ENCODE results near the gene PITPNB. TPM values are rescaled to one million over a fixed set of nuclear protein-coding genes. Genes with fewer than 3 reads are reported as not detected.

The PITPNB gene
- total RNA-seq, 1 experiment from 2014 or later: 82.6 TPM

DNA sequence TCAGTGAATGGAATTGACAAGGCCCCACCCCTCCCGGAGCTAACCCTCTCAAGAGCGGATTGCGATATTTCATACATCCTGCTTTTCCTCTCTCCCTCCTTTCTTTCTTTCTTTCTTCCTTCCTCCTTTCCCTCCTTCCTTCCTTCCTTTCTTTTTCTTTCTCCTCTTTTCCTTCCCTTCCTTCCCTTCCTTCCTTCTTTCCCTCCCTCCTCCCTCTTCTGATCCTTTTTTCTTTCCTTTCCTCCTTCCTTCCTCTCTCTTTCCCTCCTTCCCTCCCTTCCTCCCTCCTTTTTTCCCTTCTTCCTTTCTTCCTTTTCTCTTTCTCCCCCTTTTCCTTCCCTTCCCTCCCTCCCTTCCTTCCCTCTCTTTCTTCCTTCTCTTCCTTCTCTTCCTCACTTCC lies 102.5 kb downstream of the PITPNB start (continued):
- TF ChIP-seq SP1 (IDR thresholded peaks at IDR 0.05; ENCODE audit: low read depth) (no peak), ZNF274 (IDR thresholded peaks at IDR 0.05; ENCODE audit: low read depth, low read length) (no peak), CBX3 (IDR thresholded peaks at IDR 0.05; ENCODE audit: low read depth) (no peak)

DNA sequence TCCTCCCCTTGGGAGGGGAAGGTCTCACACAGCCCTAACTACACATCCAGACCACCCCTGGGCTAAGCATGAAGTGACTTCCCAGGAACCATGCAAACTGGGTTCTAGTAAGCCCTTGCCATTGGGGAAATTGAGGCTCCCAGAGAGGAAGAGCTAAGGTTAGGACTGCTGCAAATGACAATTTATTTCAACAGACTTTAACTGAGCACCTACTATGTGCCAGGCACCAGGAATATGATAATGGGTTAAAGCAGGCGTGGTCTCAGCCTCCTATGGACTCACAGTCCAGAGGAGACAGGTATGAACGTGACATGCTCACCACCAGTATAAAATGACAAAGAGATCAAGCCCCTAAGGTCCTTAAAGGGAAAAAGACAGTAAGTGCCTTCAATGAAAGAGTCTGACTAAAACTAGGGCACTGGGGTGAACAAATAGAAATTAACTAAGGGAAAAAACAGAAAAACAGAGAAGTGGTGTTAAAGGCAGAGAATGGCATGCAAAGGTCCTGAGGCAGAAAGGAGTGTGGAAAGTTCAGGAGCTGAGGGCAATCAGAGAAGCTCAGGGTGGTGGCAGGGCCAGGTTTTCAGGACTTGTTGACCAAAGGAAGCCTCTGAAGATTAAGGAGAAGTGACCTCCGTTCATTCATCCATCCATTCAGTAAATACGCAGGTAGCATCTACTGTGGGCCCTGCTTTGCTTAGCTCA lies 103.1 kb downstream of the PITPNB start:
- RAD21 ChIA-PET (ENCODE audit: low non-redundant PET in 1 of 2, low total read pairs in 2 of 2, uncharacterized antibody in 2 of 2, unreplicated experiment in 2 of 2): no interaction called here
- POLR2A ChIA-PET: no interaction called here
- Histone ChIP-seq H3K4me3 (replicated peaks in 1 of 2; ENCODE audit: low read depth in 1 of 2, low read length in 2 of 2) (no peak overlapping the region), H3K9ac (ENCODE audit: low read length) (no peak overlapping the region), H3K27me3 (ENCODE audit: insufficient read depth, low read length) (no peaks in the 10 kb centered on the region), H3K4me2 (ENCODE audit: low read length) (no peak overlapping the region), H2AFZ (ENCODE audit: low read depth, low read length, poor library complexity, severe bottlenecking) (no peak overlapping the region), H3K79me2 (ENCODE audit: insufficient read depth, low read length) (no peaks in the 10 kb centered on the region), H4K20me1 (ENCODE audit: insufficient read depth) (no peaks in the 10 kb centered on the region), H3K9me3 (ENCODE audit: control insufficient read depth in 1 of 2, insufficient read depth in 1 of 2, low read depth in 1 of 2, low read length in 2 of 2) (no peaks in the 10 kb centered on the region), H3K9me2 (ENCODE audit: insufficient read depth) (no peaks in the 10 kb centered on the region), H3K4me1 (ENCODE audit: control insufficient read depth in 1 of 2, insufficient read depth in 2 of 2, low read length in 2 of 2) (no peaks in the 10 kb centered on the region), H3K27ac (ENCODE audit: low read depth, low read length) (no peak overlapping the region), H3K36me3 (ENCODE audit: control insufficient read depth in 1 of 2, insufficient read depth in 2 of 2, low read length in 2 of 2) (no peaks in the 10 kb centered on the region)
- CTCF ChIA-PET: no interaction called here
- no TSS peak for BruUV-seq (replicated peaks)
- no peak for DNase-seq (ENCODE audit: low read depth, low spot score)
- no peak for ATAC-seq
- TF ChIP-seq, protein P1, sequence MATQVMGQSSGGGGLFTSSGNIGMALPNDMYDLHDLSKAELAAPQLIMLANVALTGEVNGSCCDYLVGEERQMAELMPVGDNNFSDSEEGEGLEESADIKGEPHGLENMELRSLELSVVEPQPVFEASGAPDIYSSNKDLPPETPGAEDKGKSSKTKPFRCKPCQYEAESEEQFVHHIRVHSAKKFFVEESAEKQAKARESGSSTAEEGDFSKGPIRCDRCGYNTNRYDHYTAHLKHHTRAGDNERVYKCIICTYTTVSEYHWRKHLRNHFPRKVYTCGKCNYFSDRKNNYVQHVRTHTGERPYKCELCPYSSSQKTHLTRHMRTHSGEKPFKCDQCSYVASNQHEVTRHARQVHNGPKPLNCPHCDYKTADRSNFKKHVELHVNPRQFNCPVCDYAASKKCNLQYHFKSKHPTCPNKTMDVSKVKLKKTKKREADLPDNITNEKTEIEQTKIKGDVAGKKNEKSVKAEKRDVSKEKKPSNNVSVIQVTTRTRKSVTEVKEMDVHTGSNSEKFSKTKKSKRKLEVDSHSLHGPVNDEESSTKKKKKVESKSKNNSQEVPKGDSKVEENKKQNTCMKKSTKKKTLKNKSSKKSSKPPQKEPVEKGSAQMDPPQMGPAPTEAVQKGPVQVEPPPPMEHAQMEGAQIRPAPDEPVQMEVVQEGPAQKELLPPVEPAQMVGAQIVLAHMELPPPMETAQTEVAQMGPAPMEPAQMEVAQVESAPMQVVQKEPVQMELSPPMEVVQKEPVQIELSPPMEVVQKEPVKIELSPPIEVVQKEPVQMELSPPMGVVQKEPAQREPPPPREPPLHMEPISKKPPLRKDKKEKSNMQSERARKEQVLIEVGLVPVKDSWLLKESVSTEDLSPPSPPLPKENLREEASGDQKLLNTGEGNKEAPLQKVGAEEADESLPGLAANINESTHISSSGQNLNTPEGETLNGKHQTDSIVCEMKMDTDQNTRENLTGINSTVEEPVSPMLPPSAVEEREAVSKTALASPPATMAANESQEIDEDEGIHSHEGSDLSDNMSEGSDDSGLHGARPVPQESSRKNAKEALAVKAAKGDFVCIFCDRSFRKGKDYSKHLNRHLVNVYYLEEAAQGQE (IDR thresholded peaks at IDR 0.05; ENCODE audit: low read depth): no peak
- TF ChIP-seq CEBPB (IDR thresholded peaks at IDR 0.05; ENCODE audit: low read depth): no peak
- no peak for TF ChIP-seq ZFX (IDR thresholded peaks at IDR 0.05)
- TF ChIP-seq RAD21 (IDR thresholded peaks at IDR 0.05; ENCODE audit: low read depth): no peak
- TF ChIP-seq, protein P2, sequence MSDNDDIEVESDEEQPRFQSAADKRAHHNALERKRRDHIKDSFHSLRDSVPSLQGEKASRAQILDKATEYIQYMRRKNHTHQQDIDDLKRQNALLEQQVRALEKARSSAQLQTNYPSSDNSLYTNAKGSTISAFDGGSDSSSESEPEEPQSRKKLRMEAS (IDR thresholded peaks at IDR 0.05): no peak
- TF ChIP-seq TCF7L2 (IDR thresholded peaks at IDR 0.05; ENCODE audit: borderline replicate concordance, extremely low read depth, insufficient read depth, insufficient read length): no peak
- TF ChIP-seq, protein P3, sequence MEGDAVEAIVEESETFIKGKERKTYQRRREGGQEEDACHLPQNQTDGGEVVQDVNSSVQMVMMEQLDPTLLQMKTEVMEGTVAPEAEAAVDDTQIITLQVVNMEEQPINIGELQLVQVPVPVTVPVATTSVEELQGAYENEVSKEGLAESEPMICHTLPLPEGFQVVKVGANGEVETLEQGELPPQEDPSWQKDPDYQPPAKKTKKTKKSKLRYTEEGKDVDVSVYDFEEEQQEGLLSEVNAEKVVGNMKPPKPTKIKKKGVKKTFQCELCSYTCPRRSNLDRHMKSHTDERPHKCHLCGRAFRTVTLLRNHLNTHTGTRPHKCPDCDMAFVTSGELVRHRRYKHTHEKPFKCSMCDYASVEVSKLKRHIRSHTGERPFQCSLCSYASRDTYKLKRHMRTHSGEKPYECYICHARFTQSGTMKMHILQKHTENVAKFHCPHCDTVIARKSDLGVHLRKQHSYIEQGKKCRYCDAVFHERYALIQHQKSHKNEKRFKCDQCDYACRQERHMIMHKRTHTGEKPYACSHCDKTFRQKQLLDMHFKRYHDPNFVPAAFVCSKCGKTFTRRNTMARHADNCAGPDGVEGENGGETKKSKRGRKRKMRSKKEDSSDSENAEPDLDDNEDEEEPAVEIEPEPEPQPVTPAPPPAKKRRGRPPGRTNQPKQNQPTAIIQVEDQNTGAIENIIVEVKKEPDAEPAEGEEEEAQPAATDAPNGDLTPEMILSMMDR (IDR thresholded peaks at IDR 0.05 in 2 of 3, conservative IDR thresholded peaks at IDR 0.05 in 1 of 3; ENCODE audit: borderline replicate concordance in 1 of 3, insufficient read depth in 1 of 3, low read depth in 2 of 3, low read length in 2 of 3): no peak
- no peak for TF ChIP-seq JUND (IDR thresholded peaks at IDR 0.05)
- TF ChIP-seq EZH2 (IDR thresholded peaks at IDR 0.05): no peak
- TF ChIP-seq SRF (IDR thresholded peaks at IDR 0.05; ENCODE audit: low read depth): no peak
- TF ChIP-seq ELF1 (IDR thresholded peaks at IDR 0.05; ENCODE audit: borderline replicate concordance, low read depth): no peak
- intact Hi-C loops (cut with micrococcal nuclease): no loop called here

Measured in HCT116 (cell line).